Mononuclear cell (primary cell): ENCODE results near the gene AGPAT2. TPM values are rescaled to one million over a fixed set of nuclear protein-coding genes. Genes with fewer than 3 reads are reported as not detected.

Experiments used
- H3K27me3 ChIP-seq: 2 replicates; pipeline ENCODE4 v1.6.0; 2011; ENCODE audit warnings: low read length, control low read depth; ENCODE audit not compliant: insufficient read depth
- H3K4me1 ChIP-seq: 2 replicates; pipeline ENCODE4 v1.5.1; 2011; ENCODE audit warnings: mild to moderate bottlenecking, low read length, control low read depth; ENCODE audit not compliant: insufficient read depth
- H3K4me3 ChIP-seq: 2 replicates; pipeline ENCODE4 v1.5.1; 2011; ENCODE audit warnings: mild to moderate bottlenecking, low read length, moderate library complexity
- H3K9me3 ChIP-seq: 2 replicates; pipeline ENCODE4 v1.5.1; 2011; ENCODE audit warnings: low read depth, mild to moderate bottlenecking, control low read depth, low read length
- total RNA-seq: library from RNA; depleted of rRNA; stranded (reverse); fragments of >200 nt; gene quantifications from one replicate; pipeline ENCODE4 v1.2.3, GENCODE V29; 2012

The AGPAT2 gene
- total RNA-seq, 1 donor, result 18.7 TPM

GRCh38 chr9:136698635-136699246, 11.5 kb upstream of the AGPAT2 start:
- H3K27me3 ChIP-seq, result no peaks in the 10 kb centered on the region
- peaks cover 66% of the 10 kb centered on the region for H3K4me1 ChIP-seq
- no peaks in the 10 kb centered on the region for H3K9me3 ChIP-seq
- no peak overlapping the region for H3K4me3 ChIP-seq

GRCh38 chr9:136697821-136698526, 10.7 kb upstream of the AGPAT2 start:
- Histone ChIP-seq H3K27me3 (no peaks in the 10 kb centered on the region), H3K4me1 (peaks cover 59% of the 10 kb centered on the region), H3K4me3 (no peak overlapping the region), H3K9me3 (no peaks in the 10 kb centered on the region)

- H3K4me3 ChIP-seq, result no peak overlapping the region
- no peaks in the 10 kb centered on the region for H3K9me3 ChIP-seq
- peaks cover 59% of the 10 kb centered on the region for H3K4me1 ChIP-seq
- H3K27me3 ChIP-seq, result no peaks in the 10 kb centered on the region
Observed at GRCh38 chr9:136697146-136697820, 10.0 kb upstream of the AGPAT2 start.

GRCh38 chr9:136696502-136696901, 9.2 kb upstream of the AGPAT2 start:
- H3K27me3 ChIP-seq, result no peaks in the 10 kb centered on the region
- peaks cover 56% of the 10 kb centered on the region for H3K4me1 ChIP-seq
- H3K9me3 ChIP-seq, result no peaks in the 10 kb centered on the region
- H3K4me3 ChIP-seq, result no peak overlapping the region

GRCh38 chr9:136695955-136696354, 8.7 kb upstream of the AGPAT2 start:
- Histone ChIP-seq H3K9me3 (no peaks in the 10 kb centered on the region), H3K4me3 (no peak overlapping the region), H3K4me1 (peaks cover 50% of the 10 kb centered on the region), H3K27me3 (no peaks in the 10 kb centered on the region)

- Histone ChIP-seq H3K4me1 (peaks cover 45% of the 10 kb centered on the region), H3K27me3 (no peaks in the 10 kb centered on the region), H3K4me3 (no peak overlapping the region), H3K9me3 (no peaks in the 10 kb centered on the region)
Observed at GRCh38 chr9:136695435-136695895, 8.2 kb upstream of the AGPAT2 start.

GRCh38 chr9:136694872-136695247, 7.6 kb upstream of the AGPAT2 start:
- H3K4me3 ChIP-seq, result no peak overlapping the region
- H3K9me3 ChIP-seq, result no peaks in the 10 kb centered on the region
- H3K27me3 ChIP-seq, result no peaks in the 10 kb centered on the region
- H3K4me1 ChIP-seq, result peaks cover 39% of the 10 kb centered on the region

- H3K4me1 ChIP-seq, result peaks cover 35% of the 10 kb centered on the region
- H3K27me3 ChIP-seq, result no peaks in the 10 kb centered on the region
- no peak overlapping the region for H3K4me3 ChIP-seq
- no peaks in the 10 kb centered on the region for H3K9me3 ChIP-seq
Observed at GRCh38 chr9:136694163-136694871, 7.1 kb upstream of the AGPAT2 start.

GRCh38 chr9:136693490-136694162, 6.4 kb upstream of the AGPAT2 start:
- Histone ChIP-seq H3K9me3 (no peaks in the 10 kb centered on the region), H3K27me3 (no peaks in the 10 kb centered on the region), H3K4me3 (no peak overlapping the region), H3K4me1 (peaks cover 28% of the 10 kb centered on the region)

GRCh38 chr9:136693135-136693489, 5.9 kb upstream of the AGPAT2 start:
- Histone ChIP-seq H3K4me3 (no peak overlapping the region), H3K27me3 (no peaks in the 10 kb centered on the region), H3K9me3 (no peaks in the 10 kb centered on the region), H3K4me1 (peaks cover 26% of the 10 kb centered on the region)

- H3K9me3 ChIP-seq, result no peaks in the 10 kb centered on the region
- no peaks in the 10 kb centered on the region for H3K27me3 ChIP-seq
- peaks cover 25% of the 10 kb centered on the region for H3K4me1 ChIP-seq
- no peak overlapping the region for H3K4me3 ChIP-seq
Observed at GRCh38 chr9:136692185-136693134, 5.2 kb upstream of the AGPAT2 start.

- Histone ChIP-seq H3K27me3 (no peaks in the 10 kb centered on the region), H3K4me3 (no peak overlapping the region), H3K4me1 (peaks cover 19% of the 10 kb centered on the region), H3K9me3 (no peaks in the 10 kb centered on the region)
Observed at GRCh38 chr9:136691316-136692184, 4.3 kb upstream of the AGPAT2 start.

GRCh38 chr9:136690806-136691261, 3.6 kb upstream of the AGPAT2 start:
- no peaks in the 10 kb centered on the region for H3K9me3 ChIP-seq
- H3K4me1 ChIP-seq, result peaks cover 19% of the 10 kb centered on the region
- no peaks in the 10 kb centered on the region for H3K27me3 ChIP-seq
- no peak overlapping the region for H3K4me3 ChIP-seq
